ENCODE measurements around the gene WNT5B.

Gene WNT5B

DNA sequence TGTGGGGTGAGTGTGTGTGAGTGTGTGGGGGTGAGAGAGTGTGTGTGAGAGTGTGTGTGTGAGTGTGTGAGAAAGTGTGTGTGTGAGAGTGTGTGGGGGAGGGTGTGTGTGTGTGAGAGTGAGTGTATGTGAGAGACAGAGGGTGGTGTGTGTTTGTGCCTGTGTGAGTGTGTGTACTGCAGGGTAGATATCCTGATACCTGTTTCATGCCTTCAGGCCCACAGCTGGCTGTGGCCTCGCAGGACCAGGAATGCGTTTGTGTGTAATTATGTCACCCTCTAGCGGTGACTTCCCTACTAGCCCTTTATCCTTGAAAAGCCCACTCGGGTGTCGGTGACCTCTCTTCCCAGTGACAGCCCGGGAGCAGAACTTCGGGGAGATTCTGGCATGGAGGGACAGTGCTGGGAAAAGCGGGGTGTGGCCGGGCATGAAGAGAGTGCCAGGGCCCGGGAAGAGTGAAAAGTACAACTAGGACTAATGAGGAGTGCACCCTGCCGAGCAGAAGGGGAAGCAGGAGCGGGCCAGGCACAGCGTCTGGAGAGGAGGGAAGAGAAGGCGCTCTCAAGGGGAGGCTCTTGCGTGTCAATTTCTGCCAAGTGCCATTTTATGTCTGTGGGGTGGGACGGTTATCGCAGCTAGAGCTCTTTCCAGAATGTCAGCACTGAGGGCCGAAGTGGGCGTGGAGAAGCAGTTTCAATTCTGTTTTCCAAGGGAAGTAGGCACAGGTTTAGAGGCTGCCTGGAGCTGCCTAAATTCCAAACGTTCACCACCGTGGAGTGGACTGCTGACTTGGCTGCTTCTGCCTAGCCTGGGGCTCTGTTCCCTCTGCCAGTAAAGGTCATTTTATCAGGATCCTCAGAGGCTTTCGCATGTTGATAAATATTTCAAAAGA lies 23.7 kb upstream of the WNT5B start:
- DNase-seq (ENCODE audit: low spot score) = peak; percentile 62
- TF ChIP-seq, protein P1, sequence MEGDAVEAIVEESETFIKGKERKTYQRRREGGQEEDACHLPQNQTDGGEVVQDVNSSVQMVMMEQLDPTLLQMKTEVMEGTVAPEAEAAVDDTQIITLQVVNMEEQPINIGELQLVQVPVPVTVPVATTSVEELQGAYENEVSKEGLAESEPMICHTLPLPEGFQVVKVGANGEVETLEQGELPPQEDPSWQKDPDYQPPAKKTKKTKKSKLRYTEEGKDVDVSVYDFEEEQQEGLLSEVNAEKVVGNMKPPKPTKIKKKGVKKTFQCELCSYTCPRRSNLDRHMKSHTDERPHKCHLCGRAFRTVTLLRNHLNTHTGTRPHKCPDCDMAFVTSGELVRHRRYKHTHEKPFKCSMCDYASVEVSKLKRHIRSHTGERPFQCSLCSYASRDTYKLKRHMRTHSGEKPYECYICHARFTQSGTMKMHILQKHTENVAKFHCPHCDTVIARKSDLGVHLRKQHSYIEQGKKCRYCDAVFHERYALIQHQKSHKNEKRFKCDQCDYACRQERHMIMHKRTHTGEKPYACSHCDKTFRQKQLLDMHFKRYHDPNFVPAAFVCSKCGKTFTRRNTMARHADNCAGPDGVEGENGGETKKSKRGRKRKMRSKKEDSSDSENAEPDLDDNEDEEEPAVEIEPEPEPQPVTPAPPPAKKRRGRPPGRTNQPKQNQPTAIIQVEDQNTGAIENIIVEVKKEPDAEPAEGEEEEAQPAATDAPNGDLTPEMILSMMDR (conservative IDR thresholded peaks at IDR 0.05; ENCODE audit: low read depth) = peak; percentile 57
- CTCF ChIA-PET = interaction anchor here (0.5 to 1.4 kb wide), 9 partner anchors 9 to 1287 kb away, joined by 3 to 8 read pairs (median 3); no protein-coding TSS in a partner anchor
- POLR2A ChIA-PET (ENCODE audit: low non-redundant PET) = no interaction called here
- peak overlapping the region; percentile 96 for H3K27ac ChIP-seq

DNA sequence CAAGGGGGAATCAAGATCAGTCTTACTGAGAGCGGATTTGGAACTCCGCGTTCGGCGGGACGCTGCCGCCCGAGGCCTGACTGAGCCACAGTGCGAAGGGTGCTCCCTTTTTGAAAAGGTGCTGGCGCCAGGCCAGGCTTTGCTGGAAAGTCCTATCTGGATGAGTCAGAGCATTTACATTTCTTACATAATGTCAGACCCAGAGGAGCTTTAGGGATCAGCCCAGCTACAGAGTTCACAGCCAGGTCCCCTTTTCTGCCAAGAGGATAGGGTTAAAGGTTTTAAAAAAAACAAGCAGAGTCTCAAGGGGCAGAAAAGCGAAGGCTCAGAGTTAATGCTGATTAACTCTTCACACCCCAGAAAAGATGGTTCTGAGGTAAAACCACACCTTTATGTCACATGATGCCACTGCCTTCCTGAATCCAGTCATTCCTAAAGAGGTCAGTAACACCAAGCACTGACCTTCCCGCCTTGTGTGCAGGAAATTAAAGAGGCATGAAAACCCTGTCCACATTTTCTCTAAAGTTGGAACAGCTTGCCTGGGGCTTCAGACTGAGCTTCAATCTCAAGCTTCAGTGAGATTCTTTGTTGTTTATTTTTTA lies 22.9 kb upstream of the WNT5B start:
- ChIA-PET POLR2A (ENCODE audit: low non-redundant PET) (no interaction called here), CTCF (interaction anchor here (0.5 to 1.4 kb wide), 4 partner anchors 8 to 1288 kb away, joined by 3 to 5 read pairs (median 4); no protein-coding TSS in a partner anchor)
- peak; percentile 90 for DNase-seq (ENCODE audit: low spot score)
- peak overlapping the region; percentile 96 for H3K27ac ChIP-seq
- TF ChIP-seq, protein P1 (conservative IDR thresholded peaks at IDR 0.05; ENCODE audit: low read depth) = no peak

DNA sequence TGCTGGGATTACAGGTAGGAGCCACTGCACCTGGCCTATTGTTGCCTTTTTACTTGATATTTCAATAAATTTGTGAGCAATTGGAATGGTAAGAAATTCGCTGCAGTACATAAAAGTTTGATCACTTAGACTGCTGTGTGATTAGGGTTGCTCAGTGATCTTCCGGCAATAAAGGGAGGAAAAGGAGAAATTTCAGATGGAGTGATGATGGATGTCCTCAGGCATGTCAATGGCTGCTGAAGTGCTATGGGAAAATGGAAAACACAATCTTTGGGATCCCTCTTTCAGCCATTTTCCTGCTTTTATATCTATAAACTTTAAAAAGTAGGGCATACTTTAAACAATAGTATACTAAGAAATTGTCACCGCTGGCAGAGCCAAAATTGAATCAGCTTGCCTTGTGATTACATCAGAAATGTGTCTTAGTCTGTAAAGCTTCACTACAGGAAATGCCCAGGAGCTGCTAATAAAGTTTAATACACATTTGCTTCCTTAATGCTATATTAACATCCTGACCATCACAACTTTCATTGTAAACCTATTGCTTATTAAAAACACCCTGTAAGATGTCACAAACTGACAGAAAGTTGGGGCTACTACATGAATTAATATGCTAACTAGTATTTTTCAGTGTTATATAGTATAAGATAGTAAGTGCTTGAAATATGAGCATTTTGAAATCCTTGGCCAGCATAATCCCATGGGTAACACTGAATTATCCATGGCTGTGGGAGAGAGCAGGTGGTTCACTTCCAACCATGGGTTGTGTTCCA lies 20.9 kb upstream of the WNT5B start:
- ChIA-PET CTCF (no interaction called here), POLR2A (ENCODE audit: low non-redundant PET) (no interaction called here)
- H3K27ac ChIP-seq = no peak overlapping the region
- DNase-seq (ENCODE audit: low spot score) = no peak
- TF ChIP-seq, protein P1 (conservative IDR thresholded peaks at IDR 0.05; ENCODE audit: low read depth) = no peak

DNA sequence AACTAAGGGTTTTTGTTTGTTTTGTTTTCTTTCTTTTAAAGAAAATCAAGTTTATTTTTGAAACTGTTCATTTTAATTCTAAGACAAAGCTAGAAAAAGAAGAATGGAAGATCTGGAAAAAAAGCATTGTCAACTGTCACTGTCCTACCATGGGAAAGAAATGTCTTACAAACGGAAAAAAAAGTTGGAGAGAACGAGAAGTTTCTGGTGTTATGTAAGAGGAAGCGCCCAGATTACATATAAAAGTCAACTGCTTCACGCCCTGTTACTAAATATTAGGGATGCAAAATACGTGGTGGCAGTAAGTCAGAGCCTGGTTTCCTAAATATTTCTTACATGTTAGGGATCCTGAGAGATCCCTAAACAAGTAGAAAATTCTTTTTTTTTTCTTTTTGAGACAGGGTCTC lies 20.3 kb upstream of the WNT5B start:
- CTCF ChIA-PET = no interaction called here
- no peak overlapping the region for H3K27ac ChIP-seq
- POLR2A ChIA-PET (ENCODE audit: low non-redundant PET) = no interaction called here
- TF ChIP-seq, protein P1 (conservative IDR thresholded peaks at IDR 0.05; ENCODE audit: low read depth) = no peak
- DNase-seq (ENCODE audit: low spot score) = no peak

DNA sequence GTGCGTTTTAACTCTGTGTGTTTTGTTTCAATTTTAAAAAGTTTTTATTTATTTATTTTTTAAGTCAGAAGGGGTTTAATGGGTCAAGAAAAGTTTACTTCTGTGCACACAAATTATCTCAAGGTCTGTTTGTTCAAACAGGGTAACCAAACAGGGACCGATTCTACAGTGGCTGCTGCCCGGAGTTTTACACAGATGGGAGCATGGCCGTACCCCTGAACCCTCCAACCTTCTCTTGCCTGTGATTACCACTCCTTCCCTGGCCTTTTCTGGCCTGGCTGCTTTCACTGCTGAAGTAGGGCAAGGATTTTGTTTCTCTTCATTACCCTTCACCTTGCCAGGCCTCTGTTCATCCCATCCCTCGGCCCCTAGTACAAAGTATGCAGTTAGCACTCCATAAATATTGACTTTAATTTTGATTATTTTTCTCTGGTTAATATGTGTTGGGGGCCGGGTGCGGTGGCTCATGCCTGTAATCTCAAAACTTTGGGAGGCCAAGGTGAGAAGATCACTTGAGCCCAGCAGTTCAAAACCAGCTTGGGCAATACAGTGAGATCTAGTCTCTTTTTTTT lies 18.9 kb upstream of the WNT5B start:
- ChIA-PET CTCF (no interaction called here), POLR2A (ENCODE audit: low non-redundant PET) (no interaction called here)
- DNase-seq (ENCODE audit: low spot score) = no peak
- no peak overlapping the region for H3K27ac ChIP-seq
- TF ChIP-seq, protein P1 (conservative IDR thresholded peaks at IDR 0.05; ENCODE audit: low read depth) = no peak

Data from RWPE1 (cell line).